ENCODE data around the gene DLGAP1.

- TF ChIP-seq CTCF (IDR thresholded peaks at IDR 0.05 in 2 of 3, conservative IDR thresholded peaks at IDR 0.05 in 1 of 3; ENCODE audit: borderline replicate concordance in 1 of 3, insufficient read depth in 1 of 3, low read depth in 2 of 3, low read length in 2 of 3) (no peak), EZH2 (IDR thresholded peaks at IDR 0.05) (no peak), POLR2A (IDR thresholded peaks at IDR 0.05; ENCODE audit: borderline replicate concordance, extremely low read depth, insufficient read depth, insufficient read length) (no peak), EZH2phosphoT487 (IDR thresholded peaks at IDR 0.05; ENCODE audit: borderline replicate concordance) (no peak), SIN3A (IDR thresholded peaks at IDR 0.05; ENCODE audit: low read depth) (no peak), REST (IDR thresholded peaks at IDR 0.05; ENCODE audit: low read depth) (no peak), MAX (IDR thresholded peaks at IDR 0.05) (no peak), ZFX (IDR thresholded peaks at IDR 0.05) (no peak), CEBPB (IDR thresholded peaks at IDR 0.05; ENCODE audit: low read depth) (no peak), YY1 (IDR thresholded peaks at IDR 0.05; ENCODE audit: extremely low read depth, insufficient replicate concordance, low read depth, low read length) (no peak), POLR2AphosphoS5 (IDR thresholded peaks at IDR 0.05; ENCODE audit: low read depth, low read length) (no peak)
These were observed 862.2 kb downstream of the DLGAP1 start for GRCh38 chr18:3592864-3593263.

Data from HCT116 (cell line).